SK-N-SH treated with all-trans-retinoic acid at 6 μM for 48 hours (cell line): ENCODE results near the gene FMO4.

Experiments
- ATAC-seq: fragments of 200-7000 bp; cut with Tn5 transposase; 3 replicates; pipeline ENCODE4 v1.9.1; 2020; ENCODE audit warnings: mild to moderate bottlenecking, moderate library complexity
- ARNTL ChIP-seq: fragments of 450-650 bp; formaldehyde crosslinking; IDR thresholded peaks from 2 replicates; pipeline ENCODE4 v1.5.0; 2020; ENCODE audit warnings: low read depth, mild to moderate bottlenecking, moderate library complexity, borderline replicate concordance
- BACH2 ChIP-seq: fragments of 250-450 bp; sonication (Bioruptor Pico); IDR thresholded peaks from 2 replicates; pipeline ENCODE4 v1.9.0; 2021; ENCODE audit warnings: mild to moderate bottlenecking, borderline replicate concordance
- CREB5 ChIP-seq: fragments of 250-450 bp; sonication (Bioruptor Pico); IDR thresholded peaks from 2 replicates; pipeline ENCODE4 v1.5.1; 2020; ENCODE audit warnings: low read depth, mild to moderate bottlenecking, moderate library complexity
- CSDC2 ChIP-seq: fragments of 250-450 bp; sonication (Bioruptor Pico); IDR thresholded peaks from 2 replicates; pipeline ENCODE4 v1.5.0; 2020; ENCODE audit warnings: mild to moderate bottlenecking, moderate library complexity
- ESRRG ChIP-seq: fragments of 250-450 bp; sonication (Bioruptor Pico); IDR thresholded peaks from 2 replicates; pipeline ENCODE4 v1.6.1; 2021; ENCODE audit warnings: mild to moderate bottlenecking
- GLIS3 ChIP-seq: fragments of 250-450 bp; sonication (Bioruptor Pico); IDR thresholded peaks from 2 replicates; pipeline ENCODE4 v1.5.0; 2020; ENCODE audit warnings: mild to moderate bottlenecking, moderate library complexity
- ISL1 ChIP-seq: fragments of 250-450 bp; sonication (Bioruptor Pico); IDR thresholded peaks from 2 replicates; pipeline ENCODE4 v2.1.2; 2022; ENCODE audit warnings: mild to moderate bottlenecking, moderate library complexity
- OSR1 ChIP-seq: fragments of 250-450 bp; sonication (Bioruptor Pico); IDR thresholded peaks from 2 replicates; pipeline ENCODE4 v1.8.0; 2022; ENCODE audit warnings: moderate library complexity, mild to moderate bottlenecking, inconsistent platforms
- PPARA ChIP-seq: fragments of 250-450 bp; sonication (Bioruptor Pico); IDR thresholded peaks from 2 replicates; pipeline ENCODE4 v1.5.0; 2020; ENCODE audit warnings: mild to moderate bottlenecking, borderline replicate concordance
- RARB ChIP-seq: fragments of 250-450 bp; sonication (Bioruptor Pico); IDR thresholded peaks from 2 replicates; pipeline ENCODE4 v1.8.0; 2021; ENCODE audit warnings: mild to moderate bottlenecking, moderate library complexity
- SNAI2 ChIP-seq: fragments of 250-450 bp; sonication (Bioruptor Pico); IDR thresholded peaks from 2 replicates; pipeline ENCODE4 v1.5.0; 2020; ENCODE audit warnings: mild to moderate bottlenecking, moderate library complexity
- TCF4 ChIP-seq: fragments of 250-450 bp; sonication (Bioruptor Pico); IDR thresholded peaks from 2 replicates; pipeline ENCODE4 v1.8.0; 2021; ENCODE audit warnings: mild to moderate bottlenecking, moderate library complexity, borderline replicate concordance
- TOX ChIP-seq: fragments of 250-450 bp; sonication (Bioruptor Pico); IDR thresholded peaks from 2 replicates; pipeline ENCODE4 v1.8.0; 2021; ENCODE audit warnings: mild to moderate bottlenecking, moderate library complexity, borderline replicate concordance
- TSHZ2 ChIP-seq: fragments of 250-450 bp; sonication (Bioruptor Pico); IDR thresholded peaks from 2 replicates; pipeline ENCODE4 v1.5.0; 2020; ENCODE audit warnings: mild to moderate bottlenecking, moderate library complexity
- ZC3H10 ChIP-seq: fragments of 250-450 bp; sonication (Bioruptor Pico); IDR thresholded peaks from 2 replicates; pipeline ENCODE4 v1.5.1; 2021; ENCODE audit warnings: mild to moderate bottlenecking, moderate library complexity
- ZFP3 ChIP-seq: fragments of 250-450 bp; sonication (Bioruptor Pico); IDR thresholded peaks from 2 replicates; pipeline ENCODE4 v1.5.0; 2020; ENCODE audit warnings: mild to moderate bottlenecking, moderate library complexity
- ZFP30 ChIP-seq: fragments of 450-650 bp; formaldehyde crosslinking; IDR thresholded peaks from 2 replicates; pipeline ENCODE4 v1.5.0; 2022; ENCODE audit warnings: mild to moderate bottlenecking, moderate library complexity
- ZNF565 ChIP-seq: fragments of 450-650 bp; formaldehyde crosslinking; conservative IDR thresholded peaks from 2 replicates; pipeline ENCODE4 v1.5.0; 2020; ENCODE audit warnings: low read depth, mild to moderate bottlenecking, moderate library complexity
- ZNF70 ChIP-seq: fragments of 450-650 bp; formaldehyde crosslinking; IDR thresholded peaks from 2 replicates; pipeline ENCODE4 v1.5.0; 2020; ENCODE audit warnings: mild to moderate bottlenecking, moderate library complexity
- ZNF8 ChIP-seq: fragments of 450-650 bp; formaldehyde crosslinking; IDR thresholded peaks from 2 replicates; pipeline ENCODE4 v1.5.0; 2020; ENCODE audit warnings: mild to moderate bottlenecking, moderate library complexity
- TF ChIP-seq, protein P1 (sequence below): fragments of 250-450 bp; sonication (Bioruptor Pico); IDR thresholded peaks from 2 replicates; pipeline ENCODE4 v1.8.0; 2020; ENCODE audit warnings: mild to moderate bottlenecking, moderate library complexity, borderline replicate concordance
- TF ChIP-seq, protein P2 (sequence below): fragments of 250-450 bp; sonication (Bioruptor Pico); IDR thresholded peaks from 2 replicates; pipeline ENCODE4 v1.8.0; 2021; ENCODE audit warnings: low read depth, mild to moderate bottlenecking, moderate library complexity, borderline replicate concordance

FMO4 gene

GRCh38 chr1:171267391-171267790, 46.6 kb upstream of the FMO4 start:
- ATAC-seq = no peak
- TF ChIP-seq ZC3H10 (CRISPR knock-in tag) (no peak), ESRRG (CRISPR knock-in tag) (no peak), ZFP30 (CRISPR knock-in tag) (no peak), ZNF70 (CRISPR knock-in tag) (no peak), TSHZ2 (no peak), ISL1 (CRISPR knock-in tag) (no peak), CSDC2 (CRISPR knock-in tag) (no peak), BACH2 (CRISPR knock-in tag) (no peak), TOX (CRISPR knock-in tag) (no peak), ZNF565 (CRISPR knock-in tag) (no peak), TCF4 (CRISPR knock-in tag) (no peak), CREB5 (no peak), ZFP3 (CRISPR knock-in tag) (no peak), GLIS3 (CRISPR knock-in tag) (no peak)
- TF ChIP-seq, protein P1, sequence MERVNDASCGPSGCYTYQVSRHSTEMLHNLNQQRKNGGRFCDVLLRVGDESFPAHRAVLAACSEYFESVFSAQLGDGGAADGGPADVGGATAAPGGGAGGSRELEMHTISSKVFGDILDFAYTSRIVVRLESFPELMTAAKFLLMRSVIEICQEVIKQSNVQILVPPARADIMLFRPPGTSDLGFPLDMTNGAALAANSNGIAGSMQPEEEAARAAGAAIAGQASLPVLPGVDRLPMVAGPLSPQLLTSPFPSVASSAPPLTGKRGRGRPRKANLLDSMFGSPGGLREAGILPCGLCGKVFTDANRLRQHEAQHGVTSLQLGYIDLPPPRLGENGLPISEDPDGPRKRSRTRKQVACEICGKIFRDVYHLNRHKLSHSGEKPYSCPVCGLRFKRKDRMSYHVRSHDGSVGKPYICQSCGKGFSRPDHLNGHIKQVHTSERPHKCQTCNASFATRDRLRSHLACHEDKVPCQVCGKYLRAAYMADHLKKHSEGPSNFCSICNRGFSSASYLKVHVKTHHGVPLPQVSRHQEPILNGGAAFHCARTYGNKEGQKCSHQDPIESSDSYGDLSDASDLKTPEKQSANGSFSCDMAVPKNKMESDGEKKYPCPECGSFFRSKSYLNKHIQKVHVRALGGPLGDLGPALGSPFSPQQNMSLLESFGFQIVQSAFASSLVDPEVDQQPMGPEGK (CRISPR knock-in tag) = no peak
- TF ChIP-seq, protein P2, sequence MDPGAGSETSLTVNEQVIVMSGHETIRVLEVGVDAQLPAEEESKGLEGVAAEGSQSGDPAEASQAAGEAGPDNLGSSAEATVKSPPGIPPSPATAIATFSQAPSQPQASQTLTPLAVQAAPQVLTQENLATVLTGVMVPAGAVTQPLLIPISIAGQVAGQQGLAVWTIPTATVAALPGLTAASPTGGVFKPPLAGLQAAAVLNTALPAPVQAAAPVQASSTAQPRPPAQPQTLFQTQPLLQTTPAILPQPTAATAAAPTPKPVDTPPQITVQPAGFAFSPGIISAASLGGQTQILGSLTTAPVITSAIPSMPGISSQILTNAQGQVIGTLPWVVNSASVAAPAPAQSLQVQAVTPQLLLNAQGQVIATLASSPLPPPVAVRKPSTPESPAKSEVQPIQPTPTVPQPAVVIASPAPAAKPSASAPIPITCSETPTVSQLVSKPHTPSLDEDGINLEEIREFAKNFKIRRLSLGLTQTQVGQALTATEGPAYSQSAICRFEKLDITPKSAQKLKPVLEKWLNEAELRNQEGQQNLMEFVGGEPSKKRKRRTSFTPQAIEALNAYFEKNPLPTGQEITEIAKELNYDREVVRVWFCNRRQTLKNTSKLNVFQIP (CRISPR knock-in tag) = no peak

GRCh38 chr1:171270806-171271205, 43.2 kb upstream of the FMO4 start:
- no peak for TF ChIP-seq PPARA
- no peak for TF ChIP-seq SNAI2 (CRISPR knock-in tag)
- TF ChIP-seq ZFP30 (CRISPR knock-in tag) = no peak
- TF ChIP-seq TSHZ2 = no peak
- TF ChIP-seq CREB5 = no peak
- TF ChIP-seq ZNF8 (CRISPR knock-in tag) = no peak
- TF ChIP-seq TCF4 (CRISPR knock-in tag) = no peak
- no peak for TF ChIP-seq BACH2 (CRISPR knock-in tag)
- TF ChIP-seq, protein P2 (CRISPR knock-in tag) = no peak
- no peak for TF ChIP-seq ARNTL (CRISPR knock-in tag)
- TF ChIP-seq RARB = no peak
- no peak for TF ChIP-seq OSR1 (CRISPR knock-in tag)
- TF ChIP-seq, protein P1 (CRISPR knock-in tag) = no peak
- no peak for ATAC-seq
